ENCODE results near the gene FBXO42. TPM values are rescaled to one million over a fixed set of nuclear protein-coding genes. Genes with fewer than 3 reads are reported as not detected.

FBXO42 gene
- polyA plus RNA-seq, 3 donors, result 11.6 to 18.4 (median 16.9) TPM

DNA sequence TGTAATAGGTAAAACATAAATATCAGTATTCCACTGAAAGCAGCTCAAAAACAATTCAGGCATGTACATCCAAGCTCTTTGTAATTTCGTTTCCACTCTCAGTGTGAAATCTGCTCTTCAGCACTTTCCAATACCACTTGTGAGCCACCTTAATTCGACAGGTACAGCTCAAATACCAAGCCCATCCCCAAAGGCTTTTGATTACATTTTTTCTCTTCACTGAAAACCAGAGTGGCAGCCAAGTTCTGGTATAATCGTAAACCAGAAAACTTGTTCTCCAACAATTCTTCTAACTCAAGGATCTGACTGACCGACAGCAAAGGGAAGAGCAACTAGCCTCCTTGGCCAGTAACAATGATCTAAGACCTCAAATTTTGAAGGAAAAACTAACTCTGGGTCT is 36.8 kb downstream of the FBXO42 start:
- peaks cover 8 to 12% of the 10 kb centered on the region in 2 donors for H3K4me1 ChIP-seq (ENCODE audit: control insufficient read depth in 1 of 2, insufficient read depth in 2 of 2, low read length in 2 of 2)
- no peak for TF ChIP-seq CTCF (IDR thresholded peaks at IDR 0.05)
- no peak overlapping the region for H3K4me2 ChIP-seq (replicated peaks; ENCODE audit: extremely low read depth, low read length, poor library complexity, severe bottlenecking)
- H3K79me2 ChIP-seq (ENCODE audit: insufficient read depth, low read length), result peaks cover 47% of the 10 kb centered on the region
- H3K4me3 Mint-ChIP-seq, result no peak overlapping the region
- no peak for DNase-seq
- no peak overlapping the region for H3K27ac Mint-ChIP-seq
- intact Hi-C loops (cut with micrococcal nuclease), result no loop called here
- H3K27ac ChIP-seq (ENCODE audit: low read depth in 1 of 2, low read length in 2 of 2), result peak overlapping the region in 1 of 2 donors; percentile 31
- no peaks in the 10 kb centered on the region for H3K9me3 Mint-ChIP-seq
- no peaks in the 10 kb centered on the region for H3K27me3 ChIP-seq (ENCODE audit: control insufficient read depth in 2 of 2, insufficient read depth in 2 of 2, low read length in 2 of 2)
- no peak overlapping the region for H3K4me3 ChIP-seq (replicated peaks in 1 of 3; ENCODE audit: low read depth in 2 of 3, low read length in 3 of 3)
- H3K9ac ChIP-seq (ENCODE audit: insufficient read depth, low read length, poor library complexity, severe bottlenecking), result no peak overlapping the region
- peaks cover 71% of the 10 kb centered on the region for H4K20me1 ChIP-seq (ENCODE audit: insufficient read depth, low read length)
- WGBS (ENCODE audit: insufficient coverage), result 80% methylated on average over 1 of the region's 4 CpGs
- H3K27me3 Mint-ChIP-seq (ENCODE audit: low read depth in 3 of 3), result peaks cover 0 to 2% (median 0%) of the 10 kb centered on the region in 3 donors
- H3K9me3 ChIP-seq (replicated peaks in 1 of 2; ENCODE audit: control insufficient read depth in 1 of 2, insufficient read depth in 1 of 2, low read length in 2 of 2), result no peaks in the 10 kb centered on the region
- H3K4me1 Mint-ChIP-seq, result peaks cover 18% of the 10 kb centered on the region
- no peak overlapping the region for H2AFZ ChIP-seq (ENCODE audit: insufficient read depth, low read depth, low read length, poor library complexity, severe bottlenecking)
- peaks cover 47 to 66% of the 10 kb centered on the region in 2 donors for H3K36me3 Mint-ChIP-seq
- peaks cover 41 to 57% of the 10 kb centered on the region in 2 donors for H3K36me3 ChIP-seq (replicated peaks in 1 of 2; ENCODE audit: control insufficient read depth in 1 of 2, insufficient read depth in 2 of 2, low read length in 2 of 2)

DNA sequence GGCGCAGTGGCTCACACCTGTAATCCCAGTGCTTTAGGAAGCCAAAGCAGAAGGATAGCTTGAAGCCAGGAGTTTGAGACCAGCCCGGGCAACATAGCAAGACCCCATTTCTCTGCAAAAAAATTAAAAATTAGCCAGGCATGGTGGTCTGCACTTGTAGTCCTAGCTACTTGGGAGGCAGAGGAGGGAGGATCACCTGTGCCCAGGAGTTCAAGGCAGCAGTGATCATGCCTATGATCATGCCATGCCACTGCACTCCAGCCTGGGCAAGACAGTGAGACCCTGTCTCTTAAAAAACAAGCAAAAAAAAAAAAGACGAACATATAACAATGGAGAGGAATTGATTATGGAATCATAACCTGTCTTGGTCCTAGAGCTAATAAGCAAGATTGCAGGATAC is 45.1 kb downstream of the FBXO42 start:
- H4K20me1 ChIP-seq (ENCODE audit: insufficient read depth, low read length), result peaks cover 41% of the 10 kb centered on the region
- 100% methylated on average over 1 of the region's 3 CpGs for WGBS (ENCODE audit: insufficient coverage)
- H3K9me3 ChIP-seq (replicated peaks in 1 of 2; ENCODE audit: control insufficient read depth in 1 of 2, insufficient read depth in 1 of 2, low read length in 2 of 2), result no peaks in the 10 kb centered on the region

More for the DNA sequence above, 45.1 kb downstream of the FBXO42 start:
- Histone ChIP-seq H3K4me2 (replicated peaks; ENCODE audit: extremely low read depth, low read length, poor library complexity, severe bottlenecking) (no peak overlapping the region), H3K4me1 (ENCODE audit: control insufficient read depth in 1 of 2, insufficient read depth in 2 of 2, low read length in 2 of 2) (no peaks in the 10 kb centered on the region), H3K27me3 (ENCODE audit: control insufficient read depth in 2 of 2, insufficient read depth in 2 of 2, low read length in 2 of 2) (no peaks in the 10 kb centered on the region), H3K79me2 (ENCODE audit: insufficient read depth, low read length) (no peaks in the 10 kb centered on the region), H3K4me3 (replicated peaks in 1 of 3; ENCODE audit: low read depth in 2 of 3, low read length in 3 of 3) (no peak overlapping the region), H3K27ac (ENCODE audit: low read depth in 1 of 2, low read length in 2 of 2) (no peak overlapping the region), H3K9ac (ENCODE audit: insufficient read depth, low read length, poor library complexity, severe bottlenecking) (no peak overlapping the region), H2AFZ (ENCODE audit: insufficient read depth, low read depth, low read length, poor library complexity, severe bottlenecking) (no peak overlapping the region), H3K36me3 (replicated peaks in 1 of 2; ENCODE audit: control insufficient read depth in 1 of 2, insufficient read depth in 2 of 2, low read length in 2 of 2) (peaks cover 76 to 91% of the 10 kb centered on the region in 2 donors)
- Mint-ChIP-seq H3K4me3 (no peak overlapping the region), H3K9me3 (no peaks in the 10 kb centered on the region), H3K27ac (no peak overlapping the region), H3K4me1 (peaks cover 6% of the 10 kb centered on the region), H3K27me3 (ENCODE audit: low read depth in 3 of 3) (no peaks in the 10 kb centered on the region), H3K36me3 (peaks cover 57 to 90% of the 10 kb centered on the region in 2 donors)
- TF ChIP-seq CTCF (IDR thresholded peaks at IDR 0.05), result no peak
- intact Hi-C loops (cut with micrococcal nuclease), result no loop called here
- DNase-seq, result no peak

All from CD14-positive monocyte (primary cell).